H1 (cell line): Measurements from ENCODE around the gene LPCAT1. TPM values are rescaled to one million over a fixed set of nuclear protein-coding genes. Genes with fewer than 3 reads are reported as not detected.

Experiments used
- GABPA ChIP-seq: IDR thresholded peaks from 2 replicates; pipeline ENCODE4 v1.6.1; 2011; ENCODE audit warnings: mild to moderate bottlenecking, low read length, moderate library complexity, borderline replicate concordance; ENCODE audit not compliant: insufficient read depth
- RFX5 ChIP-seq: IDR thresholded peaks from 2 replicates; pipeline ENCODE4 v1.6.1; 2011; ENCODE audit warnings: low read depth, low read length, improper control_type of control experiment, borderline replicate concordance
- RNF2 ChIP-seq: fragments of 200-900, 300-1000 bp; sonication (generic); IDR thresholded peaks from 2 replicates; pipeline ENCODE4 v1.7.1; 2016; ENCODE audit warnings: borderline replicate concordance, low read depth, mild to moderate bottlenecking, antibody characterized with exemption, low read length; ENCODE audit not compliant: poor library complexity, severe bottlenecking; ENCODE audit errors: missing control alignments
- RXRA ChIP-seq: IDR thresholded peaks from 2 replicates; pipeline ENCODE4 v1.6.1; 2011; ENCODE audit warnings: low read depth, mild to moderate bottlenecking, low read length, moderate library complexity; ENCODE audit not compliant: insufficient read depth
- polyA plus RNA-seq, 7 experiments: library from polyadenylated mRNA; depleted of rRNA in 3 of 7; stranded (reverse) in 5 of 7; unstranded in 2 of 7; fragments of >200 nt in 5 of 7; fragments of 200-250 nt in 2 of 7; gene quantifications; 1 replicate in 5 of 7; 2 replicates in 1 of 7; 4 replicates in 1 of 7; pipeline versions ENCODE4 v1.2.1 to v1.2.3, GENCODE V29; 2011 to 2013; ENCODE audit warnings: missing spikeins in 2 of 7, mixed read lengths in 2 of 7
- total RNA-seq: library from RNA; stranded (reverse); fragmentation: NEBNext Ultra II Directional; extraction: Animal tissue kit (Norgen Biotek cat#: 25700); gene quantifications from 2 replicates; pipeline ENCODE4 v1.2.1, GENCODE V29; 2021

LPCAT1 gene
- total and polyA plus RNA-seq, 2 of the 8 experiments (the other 6 are each of a cell fraction or from before 2014, with no cell fraction given), result 107 to 260 TPM

DNA sequence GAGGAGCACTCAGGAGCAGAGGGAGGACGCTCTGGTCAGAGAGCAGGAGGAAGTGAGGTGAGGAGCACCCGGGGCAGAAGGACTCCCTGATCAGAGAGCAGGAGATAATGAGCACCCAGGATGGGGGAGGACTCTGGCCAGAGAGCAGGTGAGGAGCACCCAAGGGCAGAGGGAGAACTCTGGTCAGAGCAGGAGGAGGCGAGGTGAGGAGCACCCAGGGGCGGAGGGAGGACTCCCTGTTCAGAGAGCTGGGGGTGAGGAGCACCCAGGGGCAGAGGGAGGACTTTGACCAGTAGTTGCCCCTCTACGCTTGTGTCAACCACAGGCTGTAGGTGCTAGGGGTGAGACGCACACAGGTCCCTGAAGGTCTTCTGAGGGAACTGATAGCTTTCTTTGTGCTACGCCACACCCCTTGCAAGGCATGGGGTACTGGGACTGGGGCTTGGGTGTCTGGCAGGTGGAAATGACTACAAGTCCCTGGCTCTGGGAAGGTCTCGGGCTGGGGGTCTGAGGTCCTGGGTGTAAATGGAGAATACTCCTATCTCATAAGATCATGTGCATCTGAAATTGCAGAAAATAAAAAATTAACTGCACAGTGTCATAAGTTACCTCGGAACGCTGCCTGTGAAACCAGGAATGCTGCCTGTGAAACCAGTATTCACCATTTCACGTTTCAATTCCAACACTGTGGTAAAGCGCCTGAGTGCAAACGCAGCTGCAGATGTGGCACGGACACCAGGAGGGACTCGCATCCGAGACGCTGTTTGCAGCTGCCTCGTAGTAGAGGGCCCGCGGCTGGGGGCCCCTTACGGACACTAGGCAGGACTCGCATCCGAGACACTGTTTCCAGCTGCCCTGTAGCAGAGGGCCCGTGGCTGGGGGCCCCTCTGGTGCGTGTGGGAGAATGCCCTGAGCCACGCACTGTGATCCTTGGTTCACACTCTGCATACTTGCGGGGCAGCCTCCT lies 51.5 kb downstream of the LPCAT1 start (continued):
- TF ChIP-seq RNF2 (no peak), RFX5 (no peak), RXRA (no peak), GABPA (no peak)
